Activated CD4-positive, alpha-beta T cell treated with anti-CD3 and anti-CD28 coated beads for 4 hours (primary cell): Measurements from ENCODE around the gene ADIPOR1.
A peak's percentile ranks its signal among the peaks of the same experiment; 100 is the strongest.
"Not testable (repeated sequence)": the region's sequence is repeated elsewhere in the genome, so short reads cannot be mapped to it uniquely, and the experiment has no call there.

ENCODE experiments used
- DNase-seq, 2 donors: peaks; one replicate each; pipeline ENCODE4 v3.0.0-alpha.2; 2020

ADIPOR1 gene

GRCh38 chr1:202968895-202969295, 10.8 kb upstream of the ADIPOR1 start:
- DNase-seq: peak; percentile 22 to 24

DNA sequence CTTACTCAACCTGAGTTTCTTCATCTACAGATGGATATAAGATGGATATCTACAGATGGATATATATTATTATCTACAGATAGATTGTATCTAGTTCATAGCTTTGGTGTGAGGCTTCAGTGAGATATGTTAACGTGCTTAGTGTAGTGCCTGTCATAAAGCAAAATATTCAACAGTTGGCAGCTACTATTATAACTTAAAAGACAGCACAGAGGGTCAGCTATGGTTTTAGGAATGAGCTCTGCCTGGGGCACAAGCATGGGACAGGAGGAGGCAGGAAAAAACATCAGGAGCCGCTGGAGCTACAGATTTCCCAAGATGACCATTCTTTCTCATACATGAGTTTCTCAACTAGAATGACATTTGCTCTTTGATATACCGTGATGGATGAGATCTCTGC, 10.2 kb upstream of the ADIPOR1 start:
- no peak for DNase-seq

GRCh38 chr1:202967684-202968281, 9.7 kb upstream of the ADIPOR1 start:
- DNase-seq: peak in 1 of 2 donors; percentile 14

DNA sequence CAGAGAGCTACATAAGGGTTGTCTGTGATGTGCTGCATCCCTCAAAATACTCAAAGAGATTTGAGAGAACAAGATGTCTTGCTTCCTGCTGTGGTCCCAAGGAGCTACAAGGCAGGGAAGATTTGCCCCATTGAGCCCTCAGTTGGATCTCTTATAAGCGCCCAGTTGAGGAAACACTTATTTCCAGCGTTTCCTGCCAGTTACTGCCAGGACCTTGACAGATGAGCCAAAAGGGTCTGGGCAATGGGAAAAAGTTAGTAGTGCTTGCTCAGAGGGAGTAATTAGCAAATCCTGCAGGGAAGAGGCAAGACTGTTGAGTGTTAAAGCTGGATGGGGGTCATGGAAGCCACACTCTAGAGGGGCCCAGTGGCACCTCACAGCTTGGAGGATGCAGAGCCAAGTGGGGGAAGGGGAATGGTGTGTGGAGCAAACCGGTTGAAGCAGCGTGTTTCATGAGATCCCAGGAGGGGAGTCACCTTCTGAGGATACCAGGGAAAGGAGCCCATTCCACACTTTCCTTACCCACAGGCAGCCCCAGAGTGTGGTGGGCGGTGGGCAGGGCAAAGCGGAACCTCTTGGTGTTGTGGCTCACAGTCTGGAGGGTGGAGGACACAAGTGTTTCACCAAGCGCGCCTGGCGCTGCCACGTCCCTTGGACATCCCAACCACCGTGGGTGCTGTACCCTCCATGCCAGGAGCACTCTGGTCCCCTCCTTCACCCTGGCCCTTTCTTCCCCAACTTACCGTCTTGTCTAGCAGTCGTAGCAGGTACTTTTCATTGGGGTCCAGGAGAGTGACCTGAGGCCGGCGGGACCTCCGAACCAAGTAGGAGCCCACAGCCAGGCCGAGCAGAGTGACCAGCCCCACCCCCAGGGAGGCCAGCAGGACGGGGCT, 8.1 kb upstream of the ADIPOR1 start:
- DNase-seq: no peak

DNA sequence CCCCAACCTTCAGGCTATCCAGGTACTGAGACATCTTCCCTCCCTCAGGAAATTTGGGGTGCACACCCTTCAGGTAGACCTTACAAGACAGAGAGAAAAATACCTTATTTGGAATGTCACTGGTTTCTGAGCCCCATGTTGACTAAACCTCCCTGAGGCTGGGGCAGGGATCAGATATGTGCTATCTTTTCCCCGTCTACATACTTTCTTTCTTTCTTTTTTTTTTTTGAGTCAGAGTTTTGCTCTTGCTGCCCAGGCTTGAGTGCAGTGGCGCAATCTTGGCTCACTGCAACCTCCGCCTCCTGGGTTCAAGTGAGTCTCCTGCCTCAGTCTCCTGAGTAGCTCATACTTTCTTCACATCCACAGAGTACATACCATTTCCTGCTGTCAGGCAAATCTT, 7.3 kb upstream of the ADIPOR1 start:
- no peak for DNase-seq

DNA sequence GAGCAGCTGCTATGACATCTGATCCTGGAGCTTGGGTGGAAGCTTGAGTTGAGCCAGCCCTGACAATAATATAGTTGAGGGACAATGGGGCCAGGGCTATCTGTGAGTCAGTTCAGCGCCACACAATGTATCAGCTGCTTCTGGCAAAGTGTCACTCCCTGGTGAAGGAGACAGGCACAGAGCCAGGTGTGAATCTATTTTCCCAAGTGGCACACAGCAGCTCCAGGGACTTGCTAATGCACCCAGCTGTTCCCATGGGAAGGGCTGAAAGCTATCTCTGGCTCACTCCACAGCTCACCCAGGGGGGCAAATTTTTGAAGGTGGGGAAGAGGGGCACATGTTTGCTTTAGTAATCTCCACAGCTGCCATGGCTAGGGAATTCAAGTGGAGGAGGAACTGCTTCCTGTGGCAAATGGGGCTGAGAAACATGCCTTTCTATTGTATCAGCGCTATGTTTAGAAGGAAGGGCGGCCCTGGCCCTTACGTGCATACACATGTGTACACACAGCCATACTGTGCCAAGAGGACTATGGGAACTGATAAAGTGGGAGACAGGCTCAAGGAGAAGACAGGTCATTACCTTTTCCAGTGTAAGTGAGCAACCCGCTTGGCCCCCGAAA, 6.8 kb upstream of the ADIPOR1 start:
- DNase-seq: no peak

- DNase-seq: no peak
These were observed 3.2 kb upstream of the ADIPOR1 start for GRCh38 chr1:202961220-202961880.

- no peak for DNase-seq
These were observed 1.1 kb upstream of the ADIPOR1 start for GRCh38 chr1:202959276-202959620.

GRCh38 chr1:202958544-202959275, 598 bp upstream of the ADIPOR1 start:
- DNase-seq: peak; percentile 15 to 19

- DNase-seq: no peak
These were observed 1.1 kb downstream of the ADIPOR1 start for GRCh38 chr1:202956969-202957368.

DNA sequence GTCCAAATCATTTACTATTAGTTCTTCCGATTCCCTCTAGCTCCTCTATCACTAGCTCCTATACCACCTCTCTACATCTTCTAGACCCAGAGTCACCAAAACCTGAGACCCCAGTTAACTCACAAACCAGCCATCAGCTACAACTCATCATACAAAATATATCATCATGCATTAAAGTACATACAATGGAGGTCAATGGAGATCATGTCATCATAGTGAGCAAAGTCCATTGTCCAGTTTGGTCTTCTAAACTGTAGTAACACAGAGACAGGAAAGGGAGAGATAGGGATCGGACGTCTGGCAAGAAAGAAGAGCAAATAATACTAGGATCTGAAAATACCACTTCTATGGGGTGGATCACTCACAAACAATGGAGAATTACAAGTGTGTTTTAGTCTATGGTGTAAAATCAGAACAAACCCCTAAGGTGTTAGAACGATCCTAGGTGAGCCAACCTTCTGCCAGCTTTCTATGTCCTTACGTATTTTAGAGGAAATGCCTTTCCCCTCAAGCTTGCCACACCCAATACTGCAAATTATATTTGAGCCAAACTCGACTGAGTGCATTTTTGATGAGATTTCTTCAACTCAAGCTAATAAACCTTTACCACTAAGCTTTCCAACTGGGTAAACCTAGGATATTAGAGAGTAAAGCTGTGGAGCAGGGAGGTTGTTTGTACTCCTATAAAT, 3.9 kb downstream of the ADIPOR1 start:
- no peak for DNase-seq

GRCh38 chr1:202953392-202953791, 4.7 kb downstream of the ADIPOR1 start:
- no peak for DNase-seq

- no peak for DNase-seq
These were observed 5.3 kb downstream of the ADIPOR1 start for GRCh38 chr1:202952818-202953217.

DNA sequence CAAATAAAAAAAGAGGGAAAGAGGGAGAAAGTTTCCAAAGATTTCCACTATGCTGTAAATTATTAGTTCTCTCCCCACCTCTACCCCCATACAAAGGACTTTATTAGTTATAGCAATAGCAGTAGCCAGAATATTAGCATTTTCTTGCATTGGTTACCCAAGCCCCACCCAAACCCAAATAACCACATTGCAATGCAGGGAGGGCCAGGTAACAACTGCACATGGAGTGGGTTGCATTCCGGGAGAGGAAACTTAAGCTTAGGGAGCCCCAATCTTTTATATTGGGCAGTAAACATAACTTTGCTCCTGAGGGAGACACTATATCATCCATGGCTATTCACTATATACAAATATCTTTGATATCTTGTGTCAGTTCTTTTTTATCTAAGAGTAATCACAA, 6.0 kb downstream of the ADIPOR1 start:
- no peak for DNase-seq

GRCh38 chr1:202951437-202951836, 6.7 kb downstream of the ADIPOR1 start:
- DNase-seq: no peak

- no peak for DNase-seq
These were observed 12.6 kb downstream of the ADIPOR1 start for GRCh38 chr1:202945483-202945882.

GRCh38 chr1:202944438-202944921, 13.6 kb downstream of the ADIPOR1 start:
- DNase-seq: no peak

DNA sequence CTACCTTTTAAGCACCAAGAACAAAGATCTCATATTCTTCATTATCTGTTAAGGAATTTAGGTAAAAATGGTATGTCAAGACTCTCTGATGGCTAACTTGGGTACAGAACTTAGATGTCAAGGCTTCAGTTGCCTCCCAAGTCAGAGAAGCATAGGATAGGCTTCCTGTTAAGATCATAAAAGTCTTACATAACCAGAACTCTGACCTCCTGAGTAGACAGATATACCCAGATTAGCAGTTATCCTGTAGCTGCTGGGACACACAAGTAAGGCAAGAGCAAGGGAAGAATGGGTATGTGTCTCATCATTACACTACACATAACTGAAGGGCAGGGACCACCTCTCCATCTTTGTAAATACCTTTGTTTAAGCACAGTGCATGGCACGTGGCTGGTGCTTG, 15.7 kb downstream of the ADIPOR1 start:
- DNase-seq: no peak

- no peak for DNase-seq
These were observed 16.7 kb downstream of the ADIPOR1 start for GRCh38 chr1:202941372-202941771.

DNA sequence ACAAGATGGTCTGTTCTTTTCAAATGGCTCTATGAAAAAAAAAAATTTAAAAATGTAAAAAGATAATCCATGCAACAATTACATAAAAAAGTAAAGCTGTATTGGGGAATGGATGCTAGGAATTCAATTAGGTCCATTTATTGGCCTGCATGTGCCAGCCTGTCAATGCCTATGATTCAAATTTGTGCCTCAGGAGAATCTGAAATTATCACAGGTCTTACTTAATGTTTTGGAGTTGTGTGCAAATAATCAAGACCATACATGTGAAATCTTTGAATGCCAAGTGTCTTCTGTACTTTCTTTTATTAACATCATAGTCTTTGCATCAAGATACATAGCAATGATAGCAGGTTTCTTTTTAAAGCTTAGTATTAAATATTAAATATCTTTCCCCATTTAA, 17.6 kb downstream of the ADIPOR1 start:
- DNase-seq: no peak

GRCh38 chr1:202938287-202938925, 19.7 kb downstream of the ADIPOR1 start:
- DNase-seq: no peak

DNA sequence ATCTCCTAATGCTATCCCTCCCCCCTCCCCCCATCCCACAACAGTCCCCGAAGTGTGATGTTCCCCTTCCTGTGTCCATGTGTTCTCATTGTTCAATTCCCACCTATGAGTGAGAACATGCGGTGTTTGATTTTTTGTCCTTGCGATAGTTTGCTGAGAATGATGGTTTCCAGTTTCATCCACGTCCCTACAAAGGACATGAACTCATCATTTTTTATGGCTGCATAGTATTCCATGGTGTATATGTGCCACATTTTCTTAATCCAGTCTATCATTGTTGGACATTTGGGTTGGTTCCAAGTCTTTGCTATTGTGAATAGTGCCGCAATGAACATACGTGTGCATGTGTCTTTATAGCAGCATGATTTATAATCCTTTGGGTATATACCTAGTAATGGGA, 21.7 kb downstream of the ADIPOR1 start:
- not testable (repeated sequence) for DNase-seq
